Effector memory CD4-positive, alpha-beta T cell (primary cell): Measurements from ENCODE around the gene ZNF746.

ENCODE experiments used
- DNase-seq, 3 donors: peaks; one replicate each; pipeline ENCODE4 v3.0.0-alpha.2; 2020
- H3K27ac ChIP-seq: 2 replicates; pipeline ENCODE4 v1.7.0; 2013; ENCODE audit warnings: mild to moderate bottlenecking, low read length, moderate library complexity; ENCODE audit not compliant: insufficient read depth, poor library complexity, severe bottlenecking
- H3K27me3 ChIP-seq: replicated peaks from 2 replicates; pipeline ENCODE4 v1.7.0; 2013; ENCODE audit warnings: mild to moderate bottlenecking, low read length; ENCODE audit not compliant: insufficient read depth, control insufficient read depth, poor library complexity, severe bottlenecking
- H3K36me3 ChIP-seq: 2 replicates; pipeline ENCODE4 v1.7.0; 2013; ENCODE audit warnings: mild to moderate bottlenecking, low read length, moderate library complexity; ENCODE audit not compliant: control insufficient read depth, insufficient read depth
- H3K4me1 ChIP-seq: 2 replicates; pipeline ENCODE4 v1.7.0; 2013; ENCODE audit warnings: low read length, mild to moderate bottlenecking; ENCODE audit not compliant: control insufficient read depth, insufficient read depth, poor library complexity, severe bottlenecking
- H3K4me3 ChIP-seq: 2 replicates; pipeline ENCODE4 v1.7.0; 2013; ENCODE audit warnings: low read length, low read depth, mild to moderate bottlenecking; ENCODE audit not compliant: insufficient read depth, poor library complexity, severe bottlenecking
- H3K9me3 ChIP-seq: 2 replicates; pipeline ENCODE4 v1.7.0; 2013; ENCODE audit warnings: mild to moderate bottlenecking, low read length, moderate library complexity; ENCODE audit not compliant: control insufficient read depth

ZNF746 gene

DNA sequence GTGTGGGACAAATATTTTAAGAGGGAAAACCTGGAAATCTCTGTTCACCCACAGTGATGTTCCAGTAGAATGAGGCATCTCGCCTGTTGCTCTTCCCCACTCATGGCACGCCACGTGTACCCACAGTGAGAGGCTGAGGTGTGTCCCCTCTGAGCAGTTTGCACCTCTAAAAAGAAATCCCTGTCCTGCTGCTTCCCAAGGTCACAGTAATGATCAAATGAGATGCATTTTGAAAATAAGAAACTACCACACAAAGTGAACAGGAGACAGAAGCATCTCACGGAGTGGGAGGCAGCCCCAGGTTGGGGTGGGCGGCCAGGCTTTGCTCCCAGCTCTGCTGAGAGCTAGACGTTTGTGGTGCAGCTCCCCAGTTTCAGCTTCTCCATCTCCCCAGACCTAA is 24.4 kb downstream of the ZNF746 start:
- Histone ChIP-seq H3K4me3 (no peak overlapping the region), H3K4me1 (no peaks in the 10 kb centered on the region), H3K36me3 (peaks cover 41% of the 10 kb centered on the region), H3K27me3 (no peaks in the 10 kb centered on the region), H3K9me3 (no peaks in the 10 kb centered on the region), H3K27ac (no peak overlapping the region)
- DNase-seq = no peak

DNA sequence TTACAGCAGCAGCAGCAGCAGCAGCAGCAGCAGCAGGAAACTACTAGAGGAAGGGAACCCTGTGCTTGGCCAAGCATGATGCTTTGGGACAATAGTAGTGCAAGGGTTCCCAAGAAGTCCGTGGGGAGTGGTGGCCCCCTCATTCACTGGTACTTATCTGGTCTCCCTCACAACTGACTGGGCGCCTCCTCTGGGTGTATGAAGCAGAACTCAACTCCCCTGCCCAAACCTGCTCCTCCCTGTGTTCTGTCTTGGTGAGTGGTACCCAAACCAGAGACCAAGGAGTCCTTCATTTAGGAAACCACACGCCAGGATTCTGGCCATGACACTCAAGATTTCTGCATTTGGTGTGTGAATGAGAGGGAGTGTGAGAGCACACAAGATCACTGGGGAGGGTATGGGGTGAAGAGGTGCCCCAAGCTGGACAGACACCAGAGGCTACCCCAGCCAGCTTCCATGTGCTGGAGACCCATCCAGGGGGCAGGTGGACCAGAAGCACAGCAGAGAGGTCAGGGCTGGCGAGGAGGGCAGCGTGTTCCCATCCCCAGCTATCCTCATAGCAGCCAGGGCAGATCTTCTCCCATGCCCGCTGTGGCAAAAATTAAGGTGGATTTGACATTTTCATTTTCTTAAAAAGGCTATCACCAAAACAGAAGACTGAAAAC is 26.2 kb downstream of the ZNF746 start:
- DNase-seq = no peak
- H3K4me1 ChIP-seq = no peaks in the 10 kb centered on the region

DNA sequence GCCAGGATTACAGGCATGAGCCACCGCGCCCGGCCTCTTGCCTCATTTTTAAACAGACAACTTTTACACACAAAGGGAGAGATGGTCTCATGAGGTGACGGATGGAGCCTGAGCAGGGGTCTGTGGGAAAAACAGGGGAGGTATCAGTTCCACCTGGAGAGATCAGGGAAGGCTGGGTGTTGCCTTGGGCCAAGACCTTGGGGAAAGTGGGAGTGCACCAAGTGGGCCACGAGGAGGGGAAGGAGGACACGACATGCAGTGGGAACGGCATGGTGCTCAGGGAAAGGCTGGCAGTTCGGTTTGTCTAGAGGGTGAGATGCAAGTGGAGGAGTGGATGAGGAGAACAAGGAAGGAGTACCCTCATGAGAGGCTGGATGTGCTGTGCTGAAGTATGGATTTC is 27.8 kb downstream of the ZNF746 start:
- Histone ChIP-seq H3K36me3 (peaks cover 16% of the 10 kb centered on the region), H3K27me3 (no peaks in the 10 kb centered on the region), H3K4me3 (no peak overlapping the region), H3K27ac (no peak overlapping the region), H3K4me1 (no peaks in the 10 kb centered on the region), H3K9me3 (no peaks in the 10 kb centered on the region)
- no peak for DNase-seq

More for the DNA sequence above, 26.2 kb downstream of the ZNF746 start:
- Histone ChIP-seq H3K9me3 (no peaks in the 10 kb centered on the region), H3K27ac (no peak overlapping the region), H3K4me3 (no peak overlapping the region), H3K27me3 (no peaks in the 10 kb centered on the region), H3K36me3 (peaks cover 28% of the 10 kb centered on the region)

DNA sequence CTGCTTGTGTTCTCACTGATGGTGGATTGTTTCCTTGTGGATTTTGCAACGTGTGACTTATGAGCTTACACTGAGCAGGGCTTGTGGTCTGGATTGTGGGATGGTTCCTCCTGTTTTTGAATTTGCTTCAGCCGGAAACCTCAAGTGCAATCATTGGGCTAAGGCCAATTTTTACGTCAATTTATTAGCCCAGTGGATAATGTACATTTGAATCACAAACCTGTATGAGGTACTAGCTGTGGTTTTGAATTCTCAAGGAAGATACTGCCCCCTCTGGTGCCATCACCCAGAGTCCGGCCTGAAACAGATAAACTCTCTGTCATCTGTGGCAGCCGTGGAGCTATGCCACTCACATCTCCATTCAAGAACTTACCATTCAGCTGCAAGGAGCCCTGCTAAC is 29.4 kb downstream of the ZNF746 start:
- Histone ChIP-seq H3K27me3 (no peaks in the 10 kb centered on the region), H3K27ac (no peak overlapping the region), H3K36me3 (peaks cover 1% of the 10 kb centered on the region), H3K4me3 (no peak overlapping the region), H3K4me1 (no peaks in the 10 kb centered on the region), H3K9me3 (no peaks in the 10 kb centered on the region)
- no peak for DNase-seq

DNA sequence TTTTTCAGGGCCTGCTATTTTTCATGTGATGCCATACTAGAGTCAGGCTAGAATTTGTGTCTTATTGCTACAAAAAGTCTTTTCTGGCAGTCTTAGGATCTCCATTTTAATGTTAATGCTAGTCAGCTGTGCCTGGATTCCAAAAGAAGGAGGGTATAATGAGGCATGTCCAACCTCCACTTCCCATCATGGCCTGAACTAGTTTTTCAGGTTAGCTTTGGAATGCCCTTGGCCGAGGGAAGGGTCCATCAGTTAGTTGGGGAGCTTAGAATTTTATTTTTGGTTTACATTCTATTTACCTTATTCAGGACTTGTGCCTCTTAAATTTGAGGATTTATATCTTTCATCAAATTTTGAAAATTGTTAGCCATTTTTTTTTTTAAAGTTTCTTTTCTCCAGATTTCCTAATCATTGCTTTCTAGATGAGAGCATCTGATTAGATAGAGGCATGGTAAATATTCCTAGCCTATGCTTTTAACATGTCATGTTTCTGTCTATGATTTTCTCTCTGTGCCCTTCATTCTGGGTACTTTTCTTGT is 30.2 kb downstream of the ZNF746 start:
- H3K4me3 ChIP-seq = no peak overlapping the region
- no peaks in the 10 kb centered on the region for H3K9me3 ChIP-seq
- H3K27ac ChIP-seq = no peak overlapping the region
- no peaks in the 10 kb centered on the region for H3K36me3 ChIP-seq
- H3K4me1 ChIP-seq = no peaks in the 10 kb centered on the region
- DNase-seq = no peak
- no peaks in the 10 kb centered on the region for H3K27me3 ChIP-seq

DNA sequence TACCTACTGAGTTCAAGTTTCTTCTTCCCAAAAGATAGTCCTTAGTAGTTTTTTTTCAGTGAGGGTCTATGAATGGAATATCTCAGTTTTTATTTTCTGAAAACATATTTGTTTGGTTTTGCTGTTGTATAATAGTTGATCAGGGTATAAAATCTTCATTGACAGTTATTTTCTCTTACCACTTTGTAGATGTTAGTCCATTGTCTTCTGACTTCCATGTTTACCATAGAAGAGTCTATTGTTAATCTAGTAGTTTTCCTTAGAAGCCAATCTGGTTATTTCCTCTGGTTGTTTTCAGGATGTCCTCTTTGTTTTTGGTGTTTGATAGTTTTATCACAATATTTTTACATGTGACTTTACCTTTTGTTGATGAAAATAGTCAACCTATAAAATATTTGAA is 31.2 kb downstream of the ZNF746 start:
- Histone ChIP-seq H3K36me3 (no peaks in the 10 kb centered on the region), H3K4me1 (peaks cover under 1% of the 10 kb centered on the region), H3K4me3 (no peak overlapping the region), H3K9me3 (no peaks in the 10 kb centered on the region), H3K27me3 (no peaks in the 10 kb centered on the region), H3K27ac (no peak overlapping the region)
- DNase-seq = no peak

DNA sequence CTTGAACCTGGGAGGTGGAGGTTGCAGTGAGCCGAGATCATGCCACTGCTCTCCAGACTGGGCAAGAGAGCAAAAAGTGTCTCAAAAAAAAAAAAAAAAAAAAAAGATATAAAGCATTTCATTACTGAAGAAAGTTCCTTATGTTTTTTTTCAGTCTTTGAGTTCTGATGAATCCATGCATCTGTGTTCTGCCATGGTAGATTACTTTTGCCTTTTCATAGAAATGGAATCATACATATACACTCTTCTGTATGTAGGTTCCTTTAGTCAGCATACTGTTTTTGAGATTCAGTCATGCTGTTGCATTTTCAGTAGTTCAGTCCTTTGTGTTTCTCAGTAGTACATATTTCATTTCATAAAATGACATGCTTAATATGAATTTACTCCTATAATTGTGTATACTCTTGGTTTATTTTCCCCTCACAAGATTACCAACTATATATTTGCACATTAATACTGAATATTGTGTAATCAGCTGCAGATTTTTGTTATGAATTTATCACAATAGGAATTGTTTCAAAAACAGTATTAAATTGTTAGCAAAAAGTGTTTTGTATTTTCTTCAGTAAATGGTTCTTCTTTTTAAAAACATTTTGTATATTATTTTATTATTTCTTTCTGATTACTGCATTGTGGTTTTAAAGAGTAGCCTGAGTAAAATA is 34.0 kb downstream of the ZNF746 start:
- H3K27me3 ChIP-seq = no peaks in the 10 kb centered on the region
- no peaks in the 10 kb centered on the region for H3K9me3 ChIP-seq
- no peaks in the 10 kb centered on the region for H3K36me3 ChIP-seq
- H3K27ac ChIP-seq = no peak overlapping the region
- DNase-seq = no peak
- H3K4me3 ChIP-seq = no peak overlapping the region
- peaks cover 16% of the 10 kb centered on the region for H3K4me1 ChIP-seq

DNA sequence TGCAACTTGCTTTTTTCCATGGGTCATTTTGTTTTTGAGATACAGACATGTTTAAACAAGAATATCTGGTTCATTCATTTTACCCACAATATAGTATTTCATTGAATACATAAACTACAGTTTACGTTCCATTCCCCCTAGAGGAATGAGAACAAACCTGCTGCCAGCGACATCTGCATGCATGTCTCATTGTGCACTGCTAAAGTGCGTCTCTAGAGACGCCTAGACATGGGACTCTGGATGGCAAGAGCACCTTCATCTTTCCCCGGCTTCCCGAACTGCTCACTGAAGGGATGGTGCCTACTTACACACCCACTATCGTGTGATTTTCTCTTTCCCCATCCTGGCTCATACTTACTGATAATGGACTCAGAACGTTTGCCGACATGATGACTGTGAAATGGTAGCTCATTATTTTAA is 35.5 kb downstream of the ZNF746 start:
- Histone ChIP-seq H3K36me3 (no peaks in the 10 kb centered on the region), H3K27ac (no peak overlapping the region), H3K4me3 (no peak overlapping the region), H3K9me3 (no peaks in the 10 kb centered on the region), H3K27me3 (no peaks in the 10 kb centered on the region), H3K4me1 (peaks cover 16% of the 10 kb centered on the region)
- DNase-seq = no peak

DNA sequence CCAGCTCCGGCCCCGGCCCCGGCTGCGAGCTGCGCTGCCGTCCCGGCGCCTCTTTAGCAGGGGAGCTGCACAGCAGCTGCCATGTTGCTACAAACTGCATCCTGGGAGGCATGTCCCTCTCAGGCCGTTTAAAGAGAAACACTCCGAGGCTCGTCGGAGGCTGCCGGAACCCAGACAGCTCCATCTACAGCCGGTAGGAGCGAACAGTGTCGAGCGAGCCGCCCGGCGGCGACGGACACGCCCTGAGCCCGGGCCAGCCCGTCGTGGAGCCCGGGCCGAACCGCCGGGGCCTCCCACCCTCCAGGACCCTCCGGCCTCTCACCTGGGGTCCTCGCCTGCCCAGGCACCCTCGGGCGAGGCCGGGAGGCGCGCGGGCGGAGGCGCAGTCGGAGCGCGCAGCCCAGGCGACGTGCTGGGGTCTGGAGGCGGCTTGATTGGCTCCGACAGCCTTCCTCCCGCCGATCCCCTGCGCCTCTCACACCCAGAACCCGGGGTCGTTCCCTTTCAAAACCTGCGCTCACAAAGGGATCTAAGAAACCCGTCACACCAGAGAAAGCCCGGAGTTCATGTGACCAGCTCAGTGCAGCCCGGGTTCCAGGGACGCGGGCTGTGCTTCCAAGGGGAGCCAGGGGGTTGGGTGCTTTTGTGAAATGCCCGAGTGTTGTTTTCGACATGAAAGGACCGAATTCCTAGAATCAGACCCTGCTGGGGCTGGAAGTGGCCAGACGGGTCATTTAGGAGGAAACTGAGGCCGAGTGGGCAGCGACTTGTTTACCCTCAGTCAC is 36.9 kb downstream of the ZNF746 start, which contains the start of gene ZNF777:
Gene ZNF777 (minus strand): TSS at position 570 of the 785 bp plus-strand sequence. CDS start 5,040 bp downstream, outside the sequence.
- Histone ChIP-seq H3K27me3 (no peaks in the 10 kb centered on the region), H3K4me1 (peaks cover 16% of the 10 kb centered on the region), H3K27ac (peak within 1 kb of the TSS; percentile 58), H3K4me3 (peak within 1 kb of the TSS; percentile 78), H3K36me3 (peaks cover 3% of the 10 kb centered on the region), H3K9me3 (no peaks in the 10 kb centered on the region)
- peak; percentile 57 to 70 (median 64) for DNase-seq
